H9 (cell line): ENCODE measurements around the gene EGFR. TPM values are rescaled to one million over a fixed set of nuclear protein-coding genes. Genes with fewer than 3 reads are reported as not detected.

Source experiments
- DNase-seq: peaks from one replicate; pipeline ENCODE4 v3.0.0-alpha.2; 2017
- H2AFZ ChIP-seq: one replicate; pipeline ENCODE4 v1.6.1; 2013; ENCODE audit warnings: mild to moderate bottlenecking, low read length, control low read depth, moderate library complexity
- H2AK5ac ChIP-seq: 2 replicates; pipeline ENCODE4 v1.6.1; 2013; ENCODE audit warnings: low read length, control low read depth, mixed read lengths; ENCODE audit not compliant: insufficient read length
- H2BK120ac ChIP-seq: one replicate; pipeline ENCODE4 v1.6.1; 2013; ENCODE audit warnings: low read depth, mild to moderate bottlenecking, low read length, control low read depth, inconsistent platforms; ENCODE audit not compliant: poor library complexity, severe bottlenecking
- H2BK12ac ChIP-seq: 2 replicates; pipeline ENCODE4 v1.6.1; 2013; ENCODE audit warnings: low read length, control low read depth, mixed read lengths, low read depth; ENCODE audit not compliant: insufficient read length
- H2BK15ac ChIP-seq: 2 replicates; pipeline ENCODE4 v1.6.1; 2013; ENCODE audit warnings: low read depth, low read length, control low read depth
- H2BK20ac ChIP-seq: one replicate; pipeline ENCODE4 v1.6.1; 2013; ENCODE audit warnings: low read depth, mild to moderate bottlenecking, low read length, control low read depth, inconsistent platforms; ENCODE audit not compliant: poor library complexity, severe bottlenecking
- H2BK5ac ChIP-seq: 2 replicates; pipeline ENCODE4 v1.6.1; 2013; ENCODE audit warnings: low read length, control low read depth, mixed read lengths; ENCODE audit not compliant: insufficient read length
- H3K14ac ChIP-seq: 2 replicates; pipeline ENCODE4 v1.6.1; 2013; ENCODE audit warnings: low read length, control low read depth; ENCODE audit not compliant: insufficient read depth
- H3K18ac ChIP-seq: 2 replicates; pipeline ENCODE4 v1.6.1; 2013; ENCODE audit warnings: low read depth, mild to moderate bottlenecking, mixed read lengths, low read length, control low read depth; ENCODE audit not compliant: insufficient read length
- H3K23ac ChIP-seq: 2 replicates; pipeline ENCODE4 v1.6.1; 2013; ENCODE audit warnings: low read length, control low read depth, mixed read lengths, low read depth; ENCODE audit not compliant: insufficient read length
- H3K23me2 ChIP-seq: 2 replicates; pipeline ENCODE4 v1.6.1; 2013; ENCODE audit warnings: low read depth, mild to moderate bottlenecking, mixed read lengths, low read length, control low read depth; ENCODE audit not compliant: insufficient read length, poor library complexity, severe bottlenecking
- H3K27ac ChIP-seq: 2 replicates; pipeline ENCODE4 v1.5.1; 2013; ENCODE audit warnings: low read length, control low read depth, mixed read lengths, low read depth; ENCODE audit not compliant: insufficient read length
- H3K27me3 ChIP-seq: 2 replicates; pipeline ENCODE4 v1.6.1; 2013; ENCODE audit warnings: low read length, control low read depth, inconsistent platforms; ENCODE audit not compliant: insufficient read depth
- H3K4ac ChIP-seq: 2 replicates; pipeline ENCODE4 v1.6.1; 2013; ENCODE audit warnings: low read depth, mild to moderate bottlenecking, control low read depth, inconsistent platforms, low read length, moderate library complexity
- H3K4me1 ChIP-seq: 2 replicates; pipeline ENCODE4 v1.6.1; 2013; ENCODE audit warnings: low read length, control low read depth, inconsistent platforms; ENCODE audit not compliant: insufficient read depth
- H3K4me2 ChIP-seq: 2 replicates; pipeline ENCODE4 v1.6.1; 2013; ENCODE audit warnings: low read length, control low read depth, mixed read lengths; ENCODE audit not compliant: insufficient read length, insufficient read depth
- H3K56ac ChIP-seq: 2 replicates; pipeline ENCODE4 v1.6.1; 2013; ENCODE audit warnings: low read depth, mild to moderate bottlenecking, mixed read lengths, low read length, control low read depth; ENCODE audit not compliant: insufficient read length
- H3K79me1 ChIP-seq: 2 replicates; pipeline ENCODE4 v1.6.1; 2013; ENCODE audit warnings: low read depth, mild to moderate bottlenecking, moderate library complexity, low read length, control low read depth, inconsistent platforms; ENCODE audit not compliant: insufficient read depth, poor library complexity, severe bottlenecking
- H3K79me2 ChIP-seq: 2 replicates; pipeline ENCODE4 v1.6.1; 2013; ENCODE audit warnings: low read length, control low read depth, inconsistent platforms; ENCODE audit not compliant: insufficient read depth
- H3K9ac ChIP-seq: 2 replicates; pipeline ENCODE4 v1.6.1; 2013; ENCODE audit warnings: low read length, control low read depth, mixed read lengths; ENCODE audit not compliant: insufficient read length; ENCODE audit errors: extremely low read depth
- H3K9me3 ChIP-seq: one replicate; pipeline ENCODE4 v1.6.1; 2013; ENCODE audit warnings: low read depth, low read length, inconsistent platforms; ENCODE audit not compliant: control insufficient read depth
- H3T11ph ChIP-seq: one replicate; pipeline ENCODE4 v1.6.1; 2013; ENCODE audit warnings: mild to moderate bottlenecking, low read length, control low read depth, inconsistent platforms
- H4K20me1 ChIP-seq: one replicate; pipeline ENCODE4 v1.6.1; 2013; ENCODE audit not compliant: control insufficient read depth, insufficient read length, insufficient read depth
- H4K5ac ChIP-seq: 2 replicates; pipeline ENCODE4 v1.6.1; 2013; ENCODE audit warnings: low read depth, mild to moderate bottlenecking, mixed read lengths, low read length, control low read depth; ENCODE audit not compliant: insufficient read length
- H4K8ac ChIP-seq: replicated peaks from 2 replicates; pipeline ENCODE4 v1.6.1; 2013; ENCODE audit warnings: low read length, control low read depth, mixed read lengths, low read depth; ENCODE audit not compliant: insufficient read length
- H4K91ac ChIP-seq: 2 replicates; pipeline ENCODE4 v1.6.1; 2013; ENCODE audit warnings: low read depth, mild to moderate bottlenecking, moderate library complexity, mixed read lengths, low read length, control low read depth; ENCODE audit not compliant: insufficient read length
- H3K27ac Mint-ChIP-seq, 3 experiments: 2 replicates in 2 of 3; 3 replicates in 1 of 3; pipeline ENCODE4 v1.8.0; 2020 to 2021; ENCODE audit warnings: mixed read lengths in 3 of 3, mild to moderate bottlenecking in 1 of 3, moderate library complexity in 1 of 3
- H3K27me3 Mint-ChIP-seq: 2 replicates; pipeline ENCODE4 v1.8.0; 2021; ENCODE audit warnings: low read depth, mild to moderate bottlenecking, moderate library complexity, mixed read lengths
- H3K36me3 Mint-ChIP-seq, 3 experiments: 2 replicates in 2 of 3; 3 replicates in 1 of 3; pipeline ENCODE4 v1.8.0; 2020 to 2021; ENCODE audit warnings: low read depth in 3 of 3, mixed read lengths in 3 of 3; ENCODE audit not compliant: insufficient read depth in 1 of 3
- H3K4me1 Mint-ChIP-seq, 2 experiments: 2 replicates each; pipeline ENCODE4 v1.8.0; 2020; ENCODE audit warnings: mixed read lengths in 2 of 2
- H3K4me3 Mint-ChIP-seq, 2 experiments: 2 replicates in 1 of 2; 3 replicates in 1 of 2; pipeline ENCODE4 v1.8.0; 2020 to 2021; ENCODE audit warnings: mild to moderate bottlenecking in 2 of 2, mixed read lengths in 2 of 2, moderate library complexity in 1 of 2
- H3K9me3 Mint-ChIP-seq, 2 experiments: 2 replicates in 1 of 2; 3 replicates in 1 of 2; pipeline ENCODE4 v1.8.0; 2020; ENCODE audit warnings: mild to moderate bottlenecking in 2 of 2, mixed read lengths in 2 of 2, moderate library complexity in 1 of 2
- WGBS: extraction: QIAGEN DNeasy Blood & Tissue Kit; methylation state at CpG from one replicate; pipeline ENCODE4 v1.1.7; 2013; ENCODE audit warnings: missing lambda C conversion rate, low lambda C conversion rate, mixed read lengths; ENCODE audit not compliant: insufficient read length; ENCODE audit errors: extremely low coverage; 5-methylcytosine and 5-hydroxymethylcytosine counted together
- total RNA-seq: library from RNA; stranded (reverse); gene quantifications from 2 replicates; pipeline ENCODE4 v1.2.1, GENCODE V29; 2021
- TF ChIP-seq, protein P1 (sequence below): fragments of 200-600 bp; sonication (generic); conservative IDR thresholded peaks from 3 replicates; pipeline ENCODE4 v1.8.0; 2021; ENCODE audit warnings: antibody characterized with exemption, mild to moderate bottlenecking

Gene EGFR
- total RNA-seq, 1 experiment from 2014 or later = 3.3 TPM

GRCh38 chr7:55023841-55024505, 5.2 kb downstream of the EGFR start:
- no peak overlapping the region for H4K91ac ChIP-seq
- H3K27me3 ChIP-seq = peaks cover 6% of the 10 kb centered on the region; the same call in 1 of the 2 replicates
- H2AFZ ChIP-seq = no peak overlapping the region
- Mint-ChIP-seq H3K9me3 (no peaks in the 10 kb centered on the region), H3K4me3 (no peak overlapping the region), H3K36me3 (no peaks in the 10 kb centered on the region), H3K27me3 (peaks cover 35% of the 10 kb centered on the region), H3K27ac (no peak overlapping the region), H3K4me1 (peaks cover 0 to 3% of the 10 kb centered on the region in 2 experiments; a peak in 1 of 4 replicates)
- TF ChIP-seq, protein P1, sequence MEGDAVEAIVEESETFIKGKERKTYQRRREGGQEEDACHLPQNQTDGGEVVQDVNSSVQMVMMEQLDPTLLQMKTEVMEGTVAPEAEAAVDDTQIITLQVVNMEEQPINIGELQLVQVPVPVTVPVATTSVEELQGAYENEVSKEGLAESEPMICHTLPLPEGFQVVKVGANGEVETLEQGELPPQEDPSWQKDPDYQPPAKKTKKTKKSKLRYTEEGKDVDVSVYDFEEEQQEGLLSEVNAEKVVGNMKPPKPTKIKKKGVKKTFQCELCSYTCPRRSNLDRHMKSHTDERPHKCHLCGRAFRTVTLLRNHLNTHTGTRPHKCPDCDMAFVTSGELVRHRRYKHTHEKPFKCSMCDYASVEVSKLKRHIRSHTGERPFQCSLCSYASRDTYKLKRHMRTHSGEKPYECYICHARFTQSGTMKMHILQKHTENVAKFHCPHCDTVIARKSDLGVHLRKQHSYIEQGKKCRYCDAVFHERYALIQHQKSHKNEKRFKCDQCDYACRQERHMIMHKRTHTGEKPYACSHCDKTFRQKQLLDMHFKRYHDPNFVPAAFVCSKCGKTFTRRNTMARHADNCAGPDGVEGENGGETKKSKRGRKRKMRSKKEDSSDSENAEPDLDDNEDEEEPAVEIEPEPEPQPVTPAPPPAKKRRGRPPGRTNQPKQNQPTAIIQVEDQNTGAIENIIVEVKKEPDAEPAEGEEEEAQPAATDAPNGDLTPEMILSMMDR = no peak
- no peak overlapping the region for H2BK5ac ChIP-seq
- H2BK15ac ChIP-seq = no peak overlapping the region
- no peak overlapping the region for H3K27ac ChIP-seq
- H3K9ac ChIP-seq = no peak overlapping the region
- H3K23me2 ChIP-seq = peaks cover 10% of the 10 kb centered on the region
- H3K79me1 ChIP-seq = no peaks in the 10 kb centered on the region
- H4K5ac ChIP-seq = no peak overlapping the region
- H2BK12ac ChIP-seq = no peak overlapping the region
- no peaks in the 10 kb centered on the region for H3K4me1 ChIP-seq
- H3K4ac ChIP-seq = no peak overlapping the region
- no peak overlapping the region for H3T11ph ChIP-seq
- no peak overlapping the region for H4K8ac ChIP-seq
- no peak overlapping the region for H3K4me2 ChIP-seq
- no peak overlapping the region for H3K23ac ChIP-seq
- H3K56ac ChIP-seq = no peak overlapping the region
- H3K9me3 ChIP-seq = no peaks in the 10 kb centered on the region
- no peak overlapping the region for H2AK5ac ChIP-seq
- H2BK120ac ChIP-seq = no peak overlapping the region
- no peaks in the 10 kb centered on the region for H4K20me1 ChIP-seq
- no peak for DNase-seq
- H3K79me2 ChIP-seq = no peaks in the 10 kb centered on the region
- no peak overlapping the region for H3K14ac ChIP-seq
- no peak overlapping the region for H3K18ac ChIP-seq
- WGBS = no CpG with 5 or more reads among the region's 4 CpGs
- no peak overlapping the region for H2BK20ac ChIP-seq
